NCI-H526 treated with DMSO at 0.1 percent for 48 hours (cell line): ENCODE data around the gene SMAD6.
"Not testable (repeated sequence)": the region's sequence is repeated elsewhere in the genome, so short reads cannot be mapped to it uniquely, and the experiment has no call there.

ENCODE experiments used
- DNase-seq: peaks from one replicate; lab custom pipeline; 2025; lab: John Stamatoyannopoulos, UW

The SMAD6 gene

GRCh38 chr15:66826507-66826906 is 124.5 kb downstream of the SMAD6 start:
- no peak for DNase-seq

- no peak for DNase-seq
Observed at GRCh38 chr15:66827039-66827697, 125.1 kb downstream of the SMAD6 start.

- no peak for DNase-seq
Observed at GRCh38 chr15:66827698-66828055, 125.6 kb downstream of the SMAD6 start.

GRCh38 chr15:66828817-66829541 is 126.9 kb downstream of the SMAD6 start:
- DNase-seq = not testable (repeated sequence)

GRCh38 chr15:66829551-66830121 is 127.6 kb downstream of the SMAD6 start:
- no peak for DNase-seq

GRCh38 chr15:66830358-66830757 is 128.3 kb downstream of the SMAD6 start:
- no peak for DNase-seq

- DNase-seq = no peak
Observed at GRCh38 chr15:66830823-66831222, 128.8 kb downstream of the SMAD6 start.

- DNase-seq = no peak
Observed at GRCh38 chr15:66831289-66831688, 129.3 kb downstream of the SMAD6 start.

GRCh38 chr15:66831801-66832390 is 129.9 kb downstream of the SMAD6 start:
- DNase-seq = no peak
